OCI-LY3 (cell line): ENCODE results near the gene PACRG.

Source experiments
- H2AFZ ChIP-seq: fragments of 200-600, 300-600 bp; shearing (Covaris generic); 2 replicates; pipeline ENCODE4 v1.6.0; 2014; ENCODE audit warnings: antibody characterized with exemption, low read depth, low read length
- H3K27ac ChIP-seq: fragments of 200-600, 300-600 bp; sonication (generic); 2 replicates; pipeline ENCODE4 v1.5.1; 2014; ENCODE audit warnings: mild to moderate bottlenecking, low read length, moderate library complexity, mixed read lengths
- H3K27me3 ChIP-seq: fragments of 200-600, 300-600 bp; sonication (generic); 2 replicates; pipeline ENCODE4 v1.6.1; 2014; ENCODE audit warnings: low read depth, low read length, mixed read lengths
- H3K36me3 ChIP-seq: fragments of 200-600, 300-600 bp; sonication (generic); replicated peaks from 2 replicates; pipeline ENCODE3; 2014; ENCODE audit warnings: low read depth, low read length, mixed read lengths
- H3K4me1 ChIP-seq: fragments of 300-600, 200-600 bp; sonication (generic); 2 replicates; pipeline ENCODE4 v1.6.1; 2014; ENCODE audit warnings: low read length, mixed read lengths
- H3K4me2 ChIP-seq: fragments of 200-600, 300-600 bp; sonication (generic); 2 replicates; pipeline ENCODE4 v1.6.1; 2014; ENCODE audit warnings: low read length, mixed read lengths
- H3K4me3 ChIP-seq: fragments of 300-600, 200-600 bp; sonication (generic); 2 replicates; pipeline ENCODE4 v1.5.1; 2014; ENCODE audit warnings: antibody characterized with exemption, mild to moderate bottlenecking, low read length, moderate library complexity
- H3K79me2 ChIP-seq: fragments of 300-600, 200-600 bp; shearing (Covaris generic); 2 replicates; pipeline ENCODE4 v1.6.1; 2014; ENCODE audit warnings: mild to moderate bottlenecking, low read length, mixed read lengths
- H3K9ac ChIP-seq: fragments of 300-600, 200-600 bp; shearing (Covaris generic); 2 replicates; pipeline ENCODE4 v1.6.0; 2014; ENCODE audit warnings: mild to moderate bottlenecking, low read length, moderate library complexity
- H3K9me3 ChIP-seq: fragments of 200-600, 300-600 bp; shearing (Covaris generic); 2 replicates; pipeline ENCODE4 v1.6.1; 2014; ENCODE audit warnings: low read length, mixed read lengths; ENCODE audit not compliant: insufficient read depth
- H4K20me1 ChIP-seq: fragments of 200-600, 300-600 bp; sonication (generic); 2 replicates; pipeline ENCODE4 v1.6.1; 2016; ENCODE audit warnings: low read length, mixed read lengths; ENCODE audit not compliant: insufficient read depth
- EZH2phosphoT487 ChIP-seq: fragments of 200-600 bp; shearing (Covaris generic); IDR thresholded peaks from 2 replicates; pipeline ENCODE4 v1.6.1; 2018; ENCODE audit warnings: antibody characterized with exemption, mixed run types, low read depth
- TF ChIP-seq, protein P1 (sequence below): fragments of 200-600, 300-600 bp; sonication (generic); IDR thresholded peaks from 2 replicates; pipeline ENCODE4 v1.5.1; 2014; ENCODE audit warnings: antibody characterized with exemption, low read length, low read depth

The PACRG gene

GRCh38 chr6:163095401-163095800 is 367.6 kb downstream of the PACRG start:
- no peaks in the 10 kb centered on the region for H3K79me2 ChIP-seq
- H2AFZ ChIP-seq: no peak overlapping the region
- no peak overlapping the region for H3K4me2 ChIP-seq
- no peak overlapping the region for H3K9ac ChIP-seq
- H3K9me3 ChIP-seq: no peaks in the 10 kb centered on the region
- H3K4me3 ChIP-seq: no peak overlapping the region
- no peaks in the 10 kb centered on the region for H4K20me1 ChIP-seq
- no peaks in the 10 kb centered on the region for H3K36me3 ChIP-seq
- no peaks in the 10 kb centered on the region for H3K4me1 ChIP-seq
- H3K27me3 ChIP-seq: no peaks in the 10 kb centered on the region
- H3K27ac ChIP-seq: no peak overlapping the region
- TF ChIP-seq, protein P1, sequence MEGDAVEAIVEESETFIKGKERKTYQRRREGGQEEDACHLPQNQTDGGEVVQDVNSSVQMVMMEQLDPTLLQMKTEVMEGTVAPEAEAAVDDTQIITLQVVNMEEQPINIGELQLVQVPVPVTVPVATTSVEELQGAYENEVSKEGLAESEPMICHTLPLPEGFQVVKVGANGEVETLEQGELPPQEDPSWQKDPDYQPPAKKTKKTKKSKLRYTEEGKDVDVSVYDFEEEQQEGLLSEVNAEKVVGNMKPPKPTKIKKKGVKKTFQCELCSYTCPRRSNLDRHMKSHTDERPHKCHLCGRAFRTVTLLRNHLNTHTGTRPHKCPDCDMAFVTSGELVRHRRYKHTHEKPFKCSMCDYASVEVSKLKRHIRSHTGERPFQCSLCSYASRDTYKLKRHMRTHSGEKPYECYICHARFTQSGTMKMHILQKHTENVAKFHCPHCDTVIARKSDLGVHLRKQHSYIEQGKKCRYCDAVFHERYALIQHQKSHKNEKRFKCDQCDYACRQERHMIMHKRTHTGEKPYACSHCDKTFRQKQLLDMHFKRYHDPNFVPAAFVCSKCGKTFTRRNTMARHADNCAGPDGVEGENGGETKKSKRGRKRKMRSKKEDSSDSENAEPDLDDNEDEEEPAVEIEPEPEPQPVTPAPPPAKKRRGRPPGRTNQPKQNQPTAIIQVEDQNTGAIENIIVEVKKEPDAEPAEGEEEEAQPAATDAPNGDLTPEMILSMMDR: no peak
- TF ChIP-seq EZH2phosphoT487: no peak

DNA sequence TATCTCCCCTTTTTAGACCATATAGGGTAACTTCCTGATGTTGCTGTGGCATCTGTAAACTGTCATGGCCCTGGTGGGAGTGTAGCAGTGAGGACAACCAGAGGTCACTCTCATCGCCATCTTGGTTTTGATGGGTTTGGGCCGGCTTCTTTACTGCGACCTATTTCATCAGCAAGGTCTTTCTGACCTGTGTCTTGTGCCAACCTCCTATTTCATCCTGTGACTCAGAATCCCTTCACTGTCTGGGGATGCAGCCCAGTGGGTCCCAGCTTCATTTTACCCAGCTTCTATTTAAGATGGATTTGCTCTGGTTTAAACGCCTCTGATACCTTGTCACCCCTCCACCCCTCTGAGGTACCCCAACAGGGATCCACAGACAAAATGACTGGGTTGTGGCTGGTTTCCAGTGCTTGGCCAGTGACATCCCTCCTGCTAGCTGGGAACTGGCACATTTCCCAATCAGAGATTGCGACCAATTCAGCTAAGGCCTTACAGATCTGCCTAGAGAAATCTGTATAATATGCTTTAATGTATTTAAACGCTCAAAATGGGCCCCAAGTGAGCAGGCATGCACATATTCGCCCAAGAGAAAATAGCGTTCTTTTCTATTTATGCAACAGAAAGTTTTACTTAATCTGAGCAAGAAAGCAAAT is 371.2 kb downstream of the PACRG start:
- no peaks in the 10 kb centered on the region for H3K27me3 ChIP-seq
- no peak for TF ChIP-seq EZH2phosphoT487
- TF ChIP-seq, protein P1: no peak
- no peaks in the 10 kb centered on the region for H4K20me1 ChIP-seq
- H3K36me3 ChIP-seq: no peaks in the 10 kb centered on the region
- H3K4me2 ChIP-seq: no peak overlapping the region
- H3K9ac ChIP-seq: no peak overlapping the region
- H3K9me3 ChIP-seq: no peaks in the 10 kb centered on the region
- H3K4me3 ChIP-seq: no peak overlapping the region
- H3K4me1 ChIP-seq: no peaks in the 10 kb centered on the region
- H3K27ac ChIP-seq: no peak overlapping the region
- H3K79me2 ChIP-seq: no peaks in the 10 kb centered on the region
- H2AFZ ChIP-seq: no peak overlapping the region

DNA sequence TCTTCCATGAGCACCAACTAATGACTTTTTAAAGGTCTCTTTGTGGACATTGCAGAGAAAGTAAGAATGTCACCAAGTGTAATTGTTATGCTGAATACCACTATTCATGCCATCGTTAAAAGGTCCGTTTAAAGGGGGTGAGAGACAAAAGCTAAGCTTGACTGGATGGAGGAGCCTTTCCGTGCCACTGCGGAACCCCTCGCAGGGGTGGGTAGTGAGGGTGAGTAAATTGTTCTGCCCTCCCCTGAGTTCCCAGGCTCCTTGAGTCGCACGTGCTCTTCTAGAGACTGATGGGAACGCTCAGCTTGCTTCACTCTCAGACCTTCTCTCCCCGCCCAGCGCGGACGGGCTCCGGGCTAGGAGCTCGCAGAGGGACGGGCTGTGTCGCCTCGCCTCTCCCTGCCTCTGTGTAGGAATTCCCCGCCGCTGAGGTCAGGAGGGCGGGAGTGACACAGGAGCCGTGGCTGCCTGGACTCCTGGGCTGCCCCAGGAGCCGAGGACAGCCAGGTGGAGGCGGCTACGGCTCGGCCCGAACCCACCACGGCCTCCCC is 371.9 kb downstream of the PACRG start:
- no peak overlapping the region for H3K4me3 ChIP-seq
- H3K27me3 ChIP-seq: no peaks in the 10 kb centered on the region
- TF ChIP-seq, protein P1: no peak
- TF ChIP-seq EZH2phosphoT487: no peak
- H3K36me3 ChIP-seq: no peaks in the 10 kb centered on the region
- H3K9me3 ChIP-seq: no peaks in the 10 kb centered on the region
- no peaks in the 10 kb centered on the region for H3K4me1 ChIP-seq
- H3K4me2 ChIP-seq: no peak overlapping the region
- H3K27ac ChIP-seq: no peak overlapping the region
- H2AFZ ChIP-seq: no peak overlapping the region
- H3K9ac ChIP-seq: no peak overlapping the region
- H3K79me2 ChIP-seq: no peaks in the 10 kb centered on the region
- no peaks in the 10 kb centered on the region for H4K20me1 ChIP-seq

GRCh38 chr6:163100259-163100658 is 372.5 kb downstream of the PACRG start:
- TF ChIP-seq EZH2phosphoT487: no peak
- TF ChIP-seq, protein P1: no peak

More at GRCh38 chr6:163100259-163100658, 372.5 kb downstream of the PACRG start:
- no peak overlapping the region for H3K9ac ChIP-seq
- no peak overlapping the region for H3K27ac ChIP-seq
- no peaks in the 10 kb centered on the region for H3K9me3 ChIP-seq
- H3K36me3 ChIP-seq: no peaks in the 10 kb centered on the region
- H4K20me1 ChIP-seq: no peaks in the 10 kb centered on the region
- no peaks in the 10 kb centered on the region for H3K79me2 ChIP-seq
- no peaks in the 10 kb centered on the region for H3K27me3 ChIP-seq
- no peaks in the 10 kb centered on the region for H3K4me1 ChIP-seq
- no peak overlapping the region for H2AFZ ChIP-seq
- H3K4me3 ChIP-seq: no peak overlapping the region
- no peak overlapping the region for H3K4me2 ChIP-seq
